ENCODE measurements around the gene ATP5F1D.

The ATP5F1D gene

DNA sequence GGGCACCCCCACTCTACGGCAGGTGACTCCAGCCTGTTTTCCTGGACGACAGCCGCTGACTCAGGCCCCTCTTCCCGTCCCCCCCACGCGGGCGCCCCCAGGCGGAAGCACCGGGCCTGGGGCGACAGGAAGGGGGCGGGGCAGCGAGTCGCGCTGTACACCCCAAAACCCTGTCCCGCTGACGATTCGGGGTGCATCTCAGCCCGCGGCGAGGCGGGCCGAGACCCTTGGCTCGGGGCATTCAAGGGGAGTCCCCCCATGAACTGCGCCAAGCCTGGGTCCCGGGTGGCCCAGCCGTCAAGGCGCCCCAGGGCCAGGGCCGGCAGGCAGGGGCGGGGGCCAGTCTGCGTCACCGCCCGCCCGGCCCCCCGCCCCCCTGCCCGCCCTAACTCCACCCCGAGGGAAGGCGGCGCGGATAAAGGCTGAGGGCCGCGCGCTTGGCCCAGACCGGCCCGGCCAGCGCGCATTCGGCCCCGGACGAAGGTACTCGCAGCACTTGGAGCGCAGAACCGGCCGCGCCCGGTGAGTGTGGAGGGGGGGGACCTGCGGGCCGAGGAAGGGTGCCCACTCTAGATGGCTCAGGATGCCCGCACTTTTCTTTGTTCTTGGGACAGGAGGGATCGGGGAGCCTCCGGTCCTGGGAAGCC is 6.7 kb downstream of the ATP5F1D start, which contains the start of gene MIDN:
MIDN (plus strand) TSS at position 445 of the 647 bp plus-strand sequence. CDS start 1,714 bp downstream, outside the sequence.
- DNase-seq = peak; percentile 80

DNA sequence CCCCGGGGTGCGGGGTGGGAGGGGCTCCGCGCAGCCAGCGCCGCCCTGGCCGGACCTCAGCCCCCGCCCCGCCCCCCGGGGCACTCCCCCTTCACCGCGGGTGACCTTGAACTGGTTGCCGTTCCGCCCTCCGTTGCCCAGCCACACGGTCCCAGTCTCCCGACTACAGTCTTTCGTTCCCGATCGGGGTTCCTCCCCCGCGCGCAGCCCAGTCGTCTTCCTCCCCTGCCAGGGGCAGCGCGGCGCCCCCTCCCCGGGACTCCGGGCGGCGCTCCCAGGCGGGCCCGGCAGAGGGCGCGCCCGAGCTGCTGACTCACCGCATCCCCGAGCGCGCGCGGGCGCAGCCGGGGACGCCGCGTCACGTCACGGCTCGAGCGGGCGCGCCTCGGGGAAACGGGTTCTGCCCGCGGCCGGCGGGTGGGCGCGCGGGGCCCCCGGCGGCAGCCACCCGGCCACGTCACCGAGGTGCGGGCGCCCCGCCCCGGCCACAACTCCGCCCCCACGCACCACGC is 7.3 kb downstream of the ATP5F1D start:
- DNase-seq = peak; percentile 77

- peak; percentile 94 for DNase-seq
Measured at GRCh38 chr19:1249298-1249989, 7.9 kb downstream of the ATP5F1D start.

GRCh38 chr19:1249990-1250436 is 8.5 kb downstream of the ATP5F1D start:
- no peak for DNase-seq

GRCh38 chr19:1250437-1251260 is 9.1 kb downstream of the ATP5F1D start:
- DNase-seq = peak; percentile 68

GRCh38 chr19:1251330-1252220 is 10.0 kb downstream of the ATP5F1D start:
- DNase-seq = peak; percentile 43

GRCh38 chr19:1252221-1252820 is 10.8 kb downstream of the ATP5F1D start:
- no peak for DNase-seq

DNA sequence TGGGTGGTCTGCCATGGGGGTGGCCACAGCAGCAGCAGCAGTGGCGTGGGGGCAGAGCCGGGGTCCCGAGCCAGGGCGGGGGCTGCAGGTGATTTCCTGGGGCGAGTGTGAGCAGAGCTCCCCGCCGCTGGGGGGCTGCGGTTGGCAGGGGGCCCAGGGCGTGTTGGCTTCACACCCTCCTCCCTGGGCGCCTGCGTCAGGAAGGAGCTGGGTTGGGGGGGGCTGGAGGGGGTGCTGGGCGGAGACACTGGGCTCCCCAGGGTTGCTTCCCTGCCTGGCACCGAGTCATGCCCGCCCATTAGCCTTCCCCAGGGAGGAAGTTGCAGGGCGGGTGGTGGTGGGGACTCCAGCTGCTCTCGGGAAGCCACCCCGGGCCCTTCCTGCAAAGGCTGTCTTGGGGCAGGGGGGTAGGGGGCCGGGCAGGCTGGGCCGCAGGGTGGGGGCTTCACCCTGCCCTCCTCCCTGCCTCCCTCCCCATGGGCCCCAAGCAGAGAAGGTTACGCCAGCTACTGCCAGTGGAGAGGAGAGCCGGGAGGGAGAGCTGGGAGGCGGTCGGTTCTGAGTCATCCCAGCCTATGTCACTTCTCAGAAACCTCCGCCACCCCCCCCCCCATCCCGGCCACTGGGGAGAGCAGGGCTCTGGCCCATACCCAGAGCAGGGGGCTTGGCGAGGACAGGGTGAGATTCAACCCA is 11.4 kb downstream of the ATP5F1D start:
- peak; percentile 92 for DNase-seq

DNA sequence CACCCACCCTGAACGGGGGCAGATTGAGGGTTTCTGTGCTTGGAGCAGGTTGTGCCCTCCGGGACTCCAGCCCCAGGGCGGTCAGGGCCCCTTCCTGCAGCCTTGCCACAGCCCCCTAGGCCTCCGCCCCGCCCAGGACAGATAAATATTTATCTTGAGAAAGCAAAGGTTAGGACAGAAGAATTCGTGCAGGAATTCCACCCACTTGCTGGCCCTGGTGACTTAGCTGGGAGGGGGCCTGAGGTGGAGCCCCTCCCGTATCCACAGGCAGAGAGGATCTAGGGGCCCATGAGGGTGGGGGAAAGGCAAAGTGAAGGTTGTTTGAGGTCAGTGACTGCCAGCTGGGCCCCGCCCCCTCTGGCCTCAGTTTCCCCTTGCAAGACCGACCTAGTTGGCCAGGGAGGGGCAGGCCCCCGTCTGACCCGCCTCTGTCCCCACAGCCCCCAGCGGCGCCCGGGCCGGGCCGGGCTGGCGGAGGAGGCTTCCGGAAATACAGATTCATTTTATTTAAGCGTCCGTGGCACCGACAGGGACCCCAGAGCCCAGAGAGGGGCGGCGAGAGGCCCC is 12.0 kb downstream of the ATP5F1D start:
- DNase-seq = no peak

GRCh38 chr19:1254081-1254527 is 12.6 kb downstream of the ATP5F1D start:
- DNase-seq = no peak

GRCh38 chr19:1254530-1255185 is 13.1 kb downstream of the ATP5F1D start:
- no peak for DNase-seq

- DNase-seq = no peak
Measured at GRCh38 chr19:1255186-1256161, 13.9 kb downstream of the ATP5F1D start.

- no peak for DNase-seq
Measured at GRCh38 chr19:1256646-1257474, 15.3 kb downstream of the ATP5F1D start.

DNA sequence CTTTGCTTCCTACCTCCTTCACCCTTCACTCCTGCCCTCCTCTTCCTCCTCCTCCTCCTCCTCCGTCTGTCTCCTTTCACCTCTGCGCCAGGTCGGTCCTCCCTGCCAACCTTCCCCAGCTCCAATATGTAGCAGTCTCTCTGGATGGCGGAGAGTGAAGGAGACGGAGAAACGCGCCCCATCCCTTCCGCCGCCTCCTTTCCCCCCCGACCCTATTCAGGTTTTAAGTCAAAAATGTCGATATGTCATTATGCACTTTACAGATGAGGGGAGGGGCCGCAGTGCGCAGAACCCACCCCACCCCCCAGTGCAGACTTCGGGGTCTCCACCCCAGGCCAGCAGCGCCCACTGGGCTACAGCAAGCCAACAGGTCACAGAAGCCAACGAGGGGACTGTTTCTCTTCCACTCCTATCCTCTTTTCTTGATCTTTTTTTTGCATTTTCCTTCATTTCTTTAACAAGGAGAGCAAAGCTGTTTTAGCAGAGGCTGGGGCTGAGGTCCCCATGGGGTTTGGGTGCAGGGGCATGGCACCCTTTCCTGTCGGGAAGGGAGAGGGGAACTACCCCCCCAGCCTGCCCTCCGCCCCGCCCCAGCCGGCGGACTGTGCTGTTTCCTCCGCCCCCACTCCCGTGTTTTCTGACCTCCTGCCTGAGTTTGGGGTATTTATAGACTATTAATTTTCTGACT is 16.1 kb downstream of the ATP5F1D start:
- no peak for DNase-seq

DNA sequence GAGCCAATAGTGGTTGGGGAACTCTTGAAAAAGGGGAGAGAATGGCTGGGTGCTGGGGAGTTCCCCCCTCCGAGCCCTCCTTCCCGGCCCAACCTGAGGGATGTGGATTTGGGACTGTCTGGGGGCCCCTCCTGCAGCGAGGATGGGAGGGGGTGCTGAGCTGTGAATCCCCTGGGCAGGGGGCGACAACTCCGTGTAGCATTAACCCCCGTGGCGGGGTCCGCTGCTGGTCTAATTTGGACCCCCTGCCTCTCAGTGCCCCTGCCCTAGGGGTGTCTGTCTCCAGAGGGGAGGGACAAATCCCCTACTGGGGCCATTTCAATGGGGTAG is 16.6 kb downstream of the ATP5F1D start:
- DNase-seq = no peak

DNA sequence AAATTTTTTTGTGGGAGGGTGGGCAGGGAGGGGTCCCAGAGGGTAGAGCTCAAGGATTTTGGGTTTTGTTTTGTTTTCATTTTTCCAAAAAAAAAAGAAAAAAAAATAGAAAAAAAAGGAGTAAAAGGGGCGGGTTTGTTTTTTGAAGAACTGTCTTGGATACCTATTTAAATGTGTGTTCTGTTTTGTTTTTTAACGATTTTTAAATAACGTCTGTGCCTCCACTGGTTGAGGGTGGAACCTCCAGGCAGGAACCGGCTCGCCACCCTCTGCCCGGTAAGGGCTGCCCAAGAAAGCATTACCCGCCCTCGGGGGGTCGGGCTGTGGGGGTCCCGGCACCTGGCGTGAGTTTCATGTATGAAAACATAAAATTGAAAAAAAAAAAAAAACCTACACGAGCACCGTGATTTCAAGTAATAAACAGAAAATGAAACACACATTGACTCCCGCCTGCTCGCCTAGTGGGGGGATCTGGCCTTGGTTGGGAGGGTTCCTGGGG is 17.2 kb downstream of the ATP5F1D start:
- DNase-seq = no peak

- no peak for DNase-seq
Measured at GRCh38 chr19:1259206-1259875, 17.8 kb downstream of the ATP5F1D start.

All from COR-L47 (cell line).